Spleen (tissue), 11 donors: ENCODE measurements around the gene WDR81. TPM values are rescaled to one million over a fixed set of nuclear protein-coding genes. Genes with fewer than 3 reads are reported as not detected.

ENCODE experiments used
- DNase-seq: peaks from one replicate; pipeline ENCODE4 v3.0.0-alpha.2; 2020
- H3K27ac ChIP-seq, 8 donors: fragments of 200-600 bp; sonication (generic) in 7 of 8; 1 replicate in 4 of 8; 2 replicates in 4 of 8; pipeline versions ENCODE4 v1.5.0 to v1.8.0; 2016 to 2021; ENCODE audit warnings: inconsistent platforms in 4 of 8, mild to moderate bottlenecking in 4 of 8, moderate library complexity in 1 of 8
- H3K27me3 ChIP-seq, 7 donors: fragments of 200-600 bp; sonication (generic) in 6 of 7; replicated peaks in 1 of 7; 1 replicate in 4 of 7; 2 replicates in 3 of 7; pipeline versions ENCODE4 v1.5.0 to v1.8.0; 2016 to 2021; ENCODE audit warnings: inconsistent platforms in 3 of 7, mild to moderate bottlenecking in 1 of 7
- H3K36me3 ChIP-seq, 6 donors: fragments of 200-600 bp; sonication (generic) in 5 of 6; 1 replicate in 4 of 6; 2 replicates in 2 of 6; pipeline versions ENCODE4 v1.5.0 to v1.8.0; 2016 to 2021; ENCODE audit warnings: inconsistent platforms in 2 of 6
- H3K4me1 ChIP-seq, 6 donors: fragments of 200-600 bp; sonication (generic) in 5 of 6; 1 replicate in 3 of 6; 2 replicates in 3 of 6; pipeline versions ENCODE4 v1.5.0 to v1.8.0; 2016 to 2021; ENCODE audit warnings: inconsistent platforms in 3 of 6
- H3K4me3 ChIP-seq, 8 donors: fragments of 200-600 bp; sonication (generic) in 7 of 8; 1 replicate in 4 of 8; 2 replicates in 4 of 8; pipeline versions ENCODE4 v1.5.0 to v1.8.0; 2016 to 2021; ENCODE audit warnings: inconsistent platforms in 4 of 8, mild to moderate bottlenecking in 4 of 8, moderate library complexity in 2 of 8
- H3K9me3 ChIP-seq, 8 donors: fragments of 200-600 bp; sonication (generic) in 7 of 8; 1 replicate in 4 of 8; 2 replicates in 4 of 8; pipeline versions ENCODE4 v1.5.0 to v1.8.0; 2016 to 2021; ENCODE audit warnings: inconsistent platforms in 4 of 8
- POLR2A ChIP-seq, 3 donors: fragments of 450-650 bp; IDR thresholded peaks; one replicate each; pipeline ENCODE4 v1.5.1; 2017; ENCODE audit warnings: antibody characterized with exemption in 3 of 3, mild to moderate bottlenecking in 1 of 3
- POLR2AphosphoS5 ChIP-seq, 3 donors: sonication (generic); formaldehyde crosslinking; IDR thresholded peaks; one replicate each; pipeline ENCODE4 v1.5.1; 2017; ENCODE audit warnings: antibody characterized with exemption in 3 of 3
- WGBS, 5 donors: extraction: QIAGEN DNeasy Blood & Tissue Kit in 3 of 5; methylation state at CpG; one replicate each; pipeline versions ENCODE4 v1.1.5 to v1.1.7; 2013 to 2018; 5-methylcytosine and 5-hydroxymethylcytosine counted together
- intact Hi-C: fragments of 100-400 bp; cut with DNase I; formaldehyde crosslinking; loops from one replicate; pipeline ENCODE4 v1.15.0; 2023; ENCODE audit warnings: low total_unique reads
- polyA plus RNA-seq, 3 donors: library from polyadenylated mRNA; stranded (reverse); fragments of 200-250 nt; gene quantifications; one replicate each; pipeline ENCODE4 v1.2.1, GENCODE V29; 2013
- total RNA-seq, 7 donors: library from RNA; depleted of rRNA in 3 of 7; stranded (reverse); fragments of >200 nt in 3 of 7; fragmentation: NEBNext Ultra II Directional in 4 of 7; extraction: Animal tissue kit (Norgen Biotek cat#: 25700) in 4 of 7; gene quantifications; one replicate each; pipeline versions ENCODE4 v1.1.0 to v1.2.1, GENCODE V29; 2016 to 2021
- TF ChIP-seq, protein P1 (sequence below), 11 experiments: fragments of 200-600 bp in 7 of 11; fragments of 450-650 bp in 4 of 11; sonication (generic) in 4 of 11; IDR thresholded peaks in 8 of 11; conservative IDR thresholded peaks in 3 of 11; 1 replicate in 7 of 11; 2 replicates in 4 of 11; pipeline versions ENCODE4 v1.4.0 to v1.8.0; 2016 to 2021; ENCODE audit warnings: antibody characterized with exemption in 11 of 11, inconsistent platforms in 4 of 11, mild to moderate bottlenecking in 1 of 11
- donor health status: healthy with polysubstance abuse.
- donor health status: DM: no; HTN: no; CAD: no; lungs with moderate emphysema.
- donor health status: DM: no; HTN: no; CAD: no.
- donor health status: Bipolar disorder and iron deficiency.
- donor health status: healthy.
- donor health status: DM: no; HTN: no; CAD: no.
- donor health status: DM: yes; HTN: yes; CAD: no.

WDR81 gene
- total and polyA plus RNA-seq, 10 donors: 16.2 to 74.7 (median 48.4) TPM

DNA sequence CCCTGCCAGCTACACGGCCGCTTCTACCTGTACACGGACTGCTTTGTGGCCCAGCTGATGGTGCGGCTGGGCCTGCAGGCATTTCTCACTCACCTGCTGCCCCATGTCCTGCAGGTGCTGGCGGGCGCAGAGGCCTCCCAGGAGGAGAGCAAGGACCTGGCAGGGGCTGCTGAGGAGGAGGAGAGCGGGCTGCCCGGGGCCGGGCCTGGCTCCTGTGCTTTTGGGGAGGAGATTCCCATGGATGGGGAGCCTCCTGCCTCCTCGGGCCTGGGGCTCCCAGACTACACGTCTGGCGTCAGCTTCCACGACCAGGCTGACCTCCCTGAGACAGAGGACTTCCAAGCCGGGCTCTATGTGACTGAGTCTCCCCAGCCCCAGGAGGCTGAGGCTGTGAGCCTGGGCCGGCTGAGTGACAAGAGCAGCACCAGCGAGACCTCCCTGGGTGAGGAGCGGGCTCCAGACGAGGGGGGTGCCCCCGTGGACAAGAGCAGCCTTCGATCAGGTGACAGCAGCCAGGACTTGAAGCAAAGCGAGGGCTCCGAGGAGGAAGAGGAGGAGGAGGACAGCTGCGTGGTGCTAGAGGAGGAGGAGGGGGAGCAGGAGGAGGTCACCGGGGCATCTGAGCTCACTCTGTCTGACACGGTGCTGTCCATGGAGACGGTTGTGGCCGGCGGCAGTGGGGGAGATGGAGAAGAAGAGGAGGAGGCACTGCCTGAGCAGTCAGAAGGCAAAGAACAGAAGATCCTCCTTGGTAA is 3.5 kb downstream of the WDR81 start:
- 90 to 95% (median 92%) methylated on average over 17 to 28 of the region's 28 CpGs for WGBS, 5 donors
- intact Hi-C loops: no loop called here
- no peak for DNase-seq
- Histone ChIP-seq H3K4me1 (peaks cover 34 to 96% (median 85%) of the 10 kb centered on the region in 6 donors), H3K27ac (peak overlapping the region in 2 of 8 donors; percentile 35 to 36), H3K27me3 (no peaks in the 10 kb centered on the region), H3K9me3 (no peaks in the 10 kb centered on the region), H3K4me3 (no peak overlapping the region), H3K36me3 (peaks cover 0 to 75% (median 47%) of the 10 kb centered on the region in 6 donors)
- TF ChIP-seq POLR2AphosphoS5 (IDR thresholded peaks at IDR 0.05): peak in 1 of 3 donors; percentile 17
- TF ChIP-seq, protein P1, sequence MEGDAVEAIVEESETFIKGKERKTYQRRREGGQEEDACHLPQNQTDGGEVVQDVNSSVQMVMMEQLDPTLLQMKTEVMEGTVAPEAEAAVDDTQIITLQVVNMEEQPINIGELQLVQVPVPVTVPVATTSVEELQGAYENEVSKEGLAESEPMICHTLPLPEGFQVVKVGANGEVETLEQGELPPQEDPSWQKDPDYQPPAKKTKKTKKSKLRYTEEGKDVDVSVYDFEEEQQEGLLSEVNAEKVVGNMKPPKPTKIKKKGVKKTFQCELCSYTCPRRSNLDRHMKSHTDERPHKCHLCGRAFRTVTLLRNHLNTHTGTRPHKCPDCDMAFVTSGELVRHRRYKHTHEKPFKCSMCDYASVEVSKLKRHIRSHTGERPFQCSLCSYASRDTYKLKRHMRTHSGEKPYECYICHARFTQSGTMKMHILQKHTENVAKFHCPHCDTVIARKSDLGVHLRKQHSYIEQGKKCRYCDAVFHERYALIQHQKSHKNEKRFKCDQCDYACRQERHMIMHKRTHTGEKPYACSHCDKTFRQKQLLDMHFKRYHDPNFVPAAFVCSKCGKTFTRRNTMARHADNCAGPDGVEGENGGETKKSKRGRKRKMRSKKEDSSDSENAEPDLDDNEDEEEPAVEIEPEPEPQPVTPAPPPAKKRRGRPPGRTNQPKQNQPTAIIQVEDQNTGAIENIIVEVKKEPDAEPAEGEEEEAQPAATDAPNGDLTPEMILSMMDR (IDR thresholded peaks at IDR 0.05 in 8 of 11, conservative IDR thresholded peaks at IDR 0.05 in 3 of 11): no peak
- no peak for TF ChIP-seq POLR2A (IDR thresholded peaks at IDR 0.05)

DNA sequence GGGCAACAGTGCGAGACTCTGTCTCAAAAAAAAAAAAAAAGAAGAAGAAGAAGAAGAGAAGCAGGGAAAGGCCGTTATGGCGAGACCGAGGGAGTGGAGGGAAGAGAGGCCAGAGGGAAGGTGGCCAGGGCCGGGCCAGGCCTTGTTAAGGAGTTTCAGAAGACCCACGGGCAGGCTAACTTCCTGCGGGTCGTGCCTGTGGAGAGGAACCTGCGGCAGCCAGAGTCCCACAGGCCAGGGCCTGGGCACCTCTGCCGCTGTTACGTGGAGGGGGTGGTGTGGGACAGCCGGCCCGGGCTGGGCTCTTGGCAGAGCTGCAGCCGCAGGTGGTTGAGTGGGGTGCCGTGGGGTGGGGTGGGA is 5.4 kb downstream of the WDR81 start:
- Histone ChIP-seq H3K27ac (peak overlapping the region in 7 of 8 donors; percentile 61 to 84 (median 76)), H3K9me3 (no peaks in the 10 kb centered on the region), H3K4me3 (peak overlapping the region in 1 of 8 donors; percentile 22), H3K27me3 (no peaks in the 10 kb centered on the region), H3K4me1 (peaks cover 21 to 99% (median 85%) of the 10 kb centered on the region in 6 donors), H3K36me3 (peaks cover 2 to 94% (median 59%) of the 10 kb centered on the region in 6 donors)
- TF ChIP-seq, protein P1 (IDR thresholded peaks at IDR 0.05 in 8 of 11, conservative IDR thresholded peaks at IDR 0.05 in 3 of 11): no peak
- TF ChIP-seq POLR2AphosphoS5 (IDR thresholded peaks at IDR 0.05) (no peak), POLR2A (IDR thresholded peaks at IDR 0.05) (no peak)
- peak; percentile 77 for DNase-seq
- intact Hi-C loops: no loop called here
- 53 to 87% (median 73%) methylated on average over 12 to 15 of the region's 15 CpGs for WGBS, 5 donors

DNA sequence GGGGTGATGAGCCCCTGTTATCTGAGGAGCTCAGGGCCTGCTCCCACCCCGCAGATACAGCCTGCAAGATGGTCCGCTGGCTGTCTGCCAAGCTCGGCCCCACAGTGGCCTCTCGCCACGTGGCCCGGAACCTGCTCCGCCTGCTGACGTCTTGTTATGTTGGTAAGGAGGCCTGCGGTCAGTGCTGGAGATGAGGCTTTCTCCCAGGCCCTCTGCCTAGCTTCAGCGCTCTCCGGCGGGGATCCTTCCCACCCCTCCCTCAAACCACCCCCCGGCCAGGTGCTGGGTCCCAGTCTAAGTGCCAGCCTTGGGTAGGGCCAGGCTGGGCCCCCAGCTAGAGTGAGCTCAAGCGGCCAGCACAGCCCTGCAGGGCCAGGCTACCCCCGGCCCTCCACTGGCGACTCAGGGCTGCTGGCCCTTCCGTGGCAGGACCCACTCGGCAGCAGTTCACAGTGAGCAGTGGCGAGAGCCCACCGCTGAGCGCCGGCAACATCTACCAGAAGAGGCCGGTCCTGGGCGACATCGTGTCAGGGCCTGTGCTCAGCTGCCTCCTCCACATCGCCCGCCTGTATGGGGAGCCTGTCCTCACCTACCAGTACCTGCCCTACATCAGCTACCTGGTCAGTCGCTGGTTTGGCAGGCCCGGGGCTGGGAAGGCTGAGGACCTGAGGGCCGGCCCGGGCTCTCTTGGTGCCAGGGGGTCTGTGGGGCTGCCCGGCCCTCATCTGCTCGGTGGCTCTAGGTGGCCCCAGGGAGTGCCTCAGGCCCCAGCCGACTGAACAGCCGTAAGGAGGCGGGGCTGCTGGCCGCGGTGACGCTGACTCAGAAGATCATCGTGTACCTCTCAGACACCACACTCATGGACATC is 6.1 kb downstream of the WDR81 start:
- peaks cover 2 to 100% (median 60%) of the 10 kb centered on the region in 6 donors for H3K36me3 ChIP-seq
- H3K27ac ChIP-seq: peak overlapping the region in 7 of 8 donors; percentile 61 to 84 (median 76)
- H3K4me3 ChIP-seq: peak overlapping the region in 1 of 8 donors; percentile 22
- intact Hi-C loops: no loop called here
- no peaks in the 10 kb centered on the region for H3K9me3 ChIP-seq
- WGBS, 5 donors: 79 to 87% (median 86%) methylated on average over 23 to 40 of the region's 40 CpGs
- peaks cover 17 to 99% (median 82%) of the 10 kb centered on the region in 6 donors for H3K4me1 ChIP-seq
- H3K27me3 ChIP-seq: no peaks in the 10 kb centered on the region
- peak; percentile 81 for DNase-seq
- TF ChIP-seq POLR2AphosphoS5 (IDR thresholded peaks at IDR 0.05): peak; percentile 63 to 78 (median 74)
- TF ChIP-seq, protein P1 (IDR thresholded peaks at IDR 0.05 in 8 of 11, conservative IDR thresholded peaks at IDR 0.05 in 3 of 11): no peak

DNA sequence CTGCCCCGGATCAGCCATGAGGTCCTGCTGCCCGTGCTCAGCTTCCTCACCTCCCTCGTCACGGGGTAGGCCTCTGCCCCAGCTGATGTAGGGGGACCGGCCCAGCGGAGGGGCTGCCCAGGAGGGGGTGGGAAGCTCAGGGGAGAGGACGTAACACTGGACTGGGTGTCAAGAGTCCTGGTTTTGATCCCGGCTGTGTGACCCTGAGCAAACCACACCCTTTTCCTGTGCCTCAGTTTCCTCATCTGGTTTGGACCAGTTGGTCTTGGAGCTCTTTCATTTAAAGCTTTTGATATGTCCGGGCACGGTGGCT is 6.6 kb downstream of the WDR81 start:
- peaks cover 2 to 100% (median 59%) of the 10 kb centered on the region in 6 donors for H3K36me3 ChIP-seq

More for the DNA sequence above, 6.6 kb downstream of the WDR81 start:
- peaks cover 18 to 99% (median 81%) of the 10 kb centered on the region in 6 donors for H3K4me1 ChIP-seq
- no peak for DNase-seq
- H3K9me3 ChIP-seq: no peaks in the 10 kb centered on the region
- H3K27me3 ChIP-seq: no peaks in the 10 kb centered on the region
- peak overlapping the region in 7 of 8 donors; percentile 61 to 84 (median 76) for H3K27ac ChIP-seq
- H3K4me3 ChIP-seq: peak overlapping the region in 1 of 8 donors; percentile 22
- TF ChIP-seq POLR2AphosphoS5 (IDR thresholded peaks at IDR 0.05) (no peak), POLR2A (IDR thresholded peaks at IDR 0.05) (no peak)
- TF ChIP-seq, protein P1 (IDR thresholded peaks at IDR 0.05 in 8 of 11, conservative IDR thresholded peaks at IDR 0.05 in 3 of 11): no peak
- WGBS, 5 donors: 79 to 85% (median 83%) methylated on average over 10 of the region's 10 CpGs
- intact Hi-C loops: no loop called here
